Adipocyte (in vitro differentiated cells): Measurements from ENCODE around the gene PCNT.
"Not testable (repeated sequence)": the region's sequence is repeated elsewhere in the genome, so short reads cannot be mapped to it uniquely, and the experiment has no call there.

Source experiments
- DNase-seq: peaks from one replicate; pipeline ENCODE4 v3.0.0-alpha.2; 2015; ENCODE audit warnings: low read depth
- H3K27me3 ChIP-seq: replicated peaks from 2 replicates; pipeline ENCODE4 v1.7.0; 2013; ENCODE audit warnings: mild to moderate bottlenecking, low read length, moderate library complexity; ENCODE audit not compliant: control insufficient read depth, insufficient read depth
- H3K36me3 ChIP-seq: 2 replicates; pipeline ENCODE4 v1.7.0; 2013; ENCODE audit warnings: low read length, mild to moderate bottlenecking, moderate library complexity; ENCODE audit not compliant: control insufficient read depth, insufficient read depth, severe bottlenecking
- H3K4me1 ChIP-seq: 2 replicates; pipeline ENCODE4 v1.7.0; 2013; ENCODE audit warnings: mild to moderate bottlenecking, low read length, moderate library complexity; ENCODE audit not compliant: control insufficient read depth, insufficient read depth
- H3K4me3 ChIP-seq: 2 replicates; pipeline ENCODE4 v1.7.0; 2013; ENCODE audit warnings: mild to moderate bottlenecking, low read length, moderate library complexity
- H3K9ac ChIP-seq: 2 replicates; pipeline ENCODE4 v1.7.0; 2013; ENCODE audit warnings: mild to moderate bottlenecking, low read length, moderate library complexity
- H3K9me3 ChIP-seq: 2 replicates; pipeline ENCODE4 v1.7.0; 2013; ENCODE audit warnings: mild to moderate bottlenecking, low read length, moderate library complexity; ENCODE audit not compliant: control insufficient read depth

PCNT gene

GRCh38 chr21:46425041-46425440 lies 101.1 kb downstream of the PCNT start:
- no peak for DNase-seq
- Histone ChIP-seq H3K9me3 (no peaks in the 10 kb centered on the region), H3K27me3 (no peaks in the 10 kb centered on the region), H3K9ac (no peak overlapping the region), H3K36me3 (peaks cover 56% of the 10 kb centered on the region), H3K4me3 (no peak overlapping the region), H3K4me1 (no peaks in the 10 kb centered on the region)

DNA sequence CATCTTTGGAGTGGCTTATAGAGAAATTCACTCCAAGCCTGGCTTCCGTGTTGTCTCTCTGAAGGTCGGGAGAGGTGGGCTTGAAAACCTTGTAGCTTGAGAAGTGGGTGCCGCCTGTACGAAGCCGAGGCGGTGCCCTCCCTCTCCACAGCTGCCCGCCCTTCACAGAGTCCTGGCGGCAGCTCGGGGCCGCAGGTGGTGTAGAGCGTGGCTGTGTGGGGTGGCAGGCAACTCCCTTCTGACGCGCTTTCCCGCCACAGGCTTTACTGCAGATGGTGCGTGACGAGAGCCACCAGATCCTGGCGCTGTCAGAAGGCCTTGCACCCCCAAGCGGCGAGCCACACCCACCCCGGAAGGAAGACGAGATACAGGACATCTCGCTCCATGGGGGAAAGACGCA lies 101.6 kb downstream of the PCNT start:
- no peak for DNase-seq
- no peak overlapping the region for H3K9ac ChIP-seq
- no peaks in the 10 kb centered on the region for H3K4me1 ChIP-seq
- H3K9me3 ChIP-seq: no peaks in the 10 kb centered on the region
- H3K27me3 ChIP-seq: no peaks in the 10 kb centered on the region
- H3K4me3 ChIP-seq: no peak overlapping the region
- H3K36me3 ChIP-seq: peaks cover 56% of the 10 kb centered on the region

DNA sequence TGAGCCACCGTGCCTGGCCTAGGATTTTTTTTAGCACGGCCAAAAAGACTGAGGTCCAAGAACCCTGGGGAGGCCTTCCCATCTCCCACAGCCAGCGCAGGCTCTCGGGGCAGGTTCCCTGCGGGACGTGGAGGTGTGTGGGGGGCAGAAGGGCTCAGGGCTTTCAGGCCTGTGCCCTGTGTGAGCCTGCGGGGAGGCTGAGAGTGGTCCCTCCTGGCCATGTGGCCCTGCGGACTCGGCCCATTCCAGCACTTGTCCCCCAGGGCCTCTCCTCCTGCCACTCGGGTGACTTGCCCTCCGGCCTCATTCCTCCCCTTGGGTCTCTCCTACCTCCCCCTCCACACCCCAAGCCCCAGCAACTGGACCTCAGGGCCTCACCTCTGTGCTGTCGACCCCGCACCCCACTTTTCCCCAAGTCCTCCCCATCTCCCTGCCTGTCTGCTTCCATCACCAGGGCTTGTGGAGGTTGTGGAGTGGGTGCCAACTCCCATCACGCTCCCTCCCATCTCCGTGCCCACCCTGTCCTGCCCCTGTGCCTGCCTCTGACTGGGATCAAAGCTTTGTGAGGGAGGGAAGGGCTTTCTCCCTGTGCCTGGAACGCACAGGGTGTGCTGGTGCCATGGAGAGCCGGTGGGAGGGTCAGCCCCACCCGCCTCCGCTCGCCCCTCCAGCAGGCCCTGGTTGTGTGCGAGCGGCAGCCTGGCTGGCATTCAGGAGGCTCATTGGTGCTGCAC lies 102.5 kb downstream of the PCNT start:
- no peaks in the 10 kb centered on the region for H3K27me3 ChIP-seq
- H3K4me3 ChIP-seq: no peak overlapping the region
- no peaks in the 10 kb centered on the region for H3K9me3 ChIP-seq
- H3K9ac ChIP-seq: no peak overlapping the region
- H3K36me3 ChIP-seq: peaks cover 55% of the 10 kb centered on the region
- no peaks in the 10 kb centered on the region for H3K4me1 ChIP-seq
- no peak for DNase-seq

- H3K4me3 ChIP-seq: no peak overlapping the region
- H3K9me3 ChIP-seq: no peaks in the 10 kb centered on the region
- no peaks in the 10 kb centered on the region for H3K27me3 ChIP-seq
- no peaks in the 10 kb centered on the region for H3K4me1 ChIP-seq
- no peak for DNase-seq
- H3K36me3 ChIP-seq: peaks cover 58% of the 10 kb centered on the region
- no peak overlapping the region for H3K9ac ChIP-seq
Measured at GRCh38 chr21:46427516-46427915, 103.6 kb downstream of the PCNT start.

- H3K36me3 ChIP-seq: peaks cover 54% of the 10 kb centered on the region
- no peaks in the 10 kb centered on the region for H3K9me3 ChIP-seq
- no peaks in the 10 kb centered on the region for H3K27me3 ChIP-seq
- H3K4me3 ChIP-seq: no peak overlapping the region
- H3K9ac ChIP-seq: no peak overlapping the region
- no peaks in the 10 kb centered on the region for H3K4me1 ChIP-seq
- no peak for DNase-seq
Measured at GRCh38 chr21:46428286-46428685, 104.3 kb downstream of the PCNT start.

DNA sequence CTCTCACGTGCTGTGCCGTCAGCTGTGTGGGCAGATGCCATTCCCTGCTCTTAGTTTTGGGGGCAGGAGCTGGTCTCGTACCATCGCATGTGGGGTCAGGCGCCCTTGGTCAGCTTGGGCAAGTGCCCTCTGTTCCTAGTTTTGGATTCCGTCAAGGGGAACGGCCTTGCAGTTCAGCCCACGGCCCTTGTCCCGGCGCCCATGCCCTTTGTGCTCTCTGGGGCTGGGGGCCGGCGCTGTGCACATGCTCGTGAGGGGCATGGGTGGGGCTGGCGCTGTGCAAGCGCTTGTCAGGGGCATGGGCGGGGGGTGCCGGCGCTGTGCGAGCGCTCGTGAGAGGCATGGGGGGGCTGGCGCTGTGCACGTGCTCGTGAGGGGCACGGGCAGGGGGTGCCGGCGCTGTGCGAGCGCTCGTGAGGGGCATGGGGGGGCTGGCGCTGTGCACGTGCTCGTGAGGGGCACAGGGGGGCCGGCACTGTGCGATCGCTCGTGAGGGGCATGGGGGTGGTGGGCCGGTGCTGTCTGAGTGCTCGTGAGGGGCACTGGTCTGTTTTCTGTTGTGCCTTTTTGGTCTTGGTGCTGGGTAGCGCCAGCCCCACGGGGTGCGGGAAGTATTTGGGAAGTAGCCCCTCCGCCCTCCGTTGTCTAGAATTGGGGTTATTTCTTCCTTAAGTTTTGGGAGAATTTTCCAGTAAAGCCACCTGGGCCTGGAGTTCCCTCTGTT lies 105.2 kb downstream of the PCNT start:
- Histone ChIP-seq H3K4me1 (no peaks in the 10 kb centered on the region), H3K36me3 (peaks cover 55% of the 10 kb centered on the region), H3K9me3 (no peaks in the 10 kb centered on the region), H3K4me3 (no peak overlapping the region), H3K9ac (no peak overlapping the region), H3K27me3 (no peaks in the 10 kb centered on the region)
- DNase-seq: no peak

DNA sequence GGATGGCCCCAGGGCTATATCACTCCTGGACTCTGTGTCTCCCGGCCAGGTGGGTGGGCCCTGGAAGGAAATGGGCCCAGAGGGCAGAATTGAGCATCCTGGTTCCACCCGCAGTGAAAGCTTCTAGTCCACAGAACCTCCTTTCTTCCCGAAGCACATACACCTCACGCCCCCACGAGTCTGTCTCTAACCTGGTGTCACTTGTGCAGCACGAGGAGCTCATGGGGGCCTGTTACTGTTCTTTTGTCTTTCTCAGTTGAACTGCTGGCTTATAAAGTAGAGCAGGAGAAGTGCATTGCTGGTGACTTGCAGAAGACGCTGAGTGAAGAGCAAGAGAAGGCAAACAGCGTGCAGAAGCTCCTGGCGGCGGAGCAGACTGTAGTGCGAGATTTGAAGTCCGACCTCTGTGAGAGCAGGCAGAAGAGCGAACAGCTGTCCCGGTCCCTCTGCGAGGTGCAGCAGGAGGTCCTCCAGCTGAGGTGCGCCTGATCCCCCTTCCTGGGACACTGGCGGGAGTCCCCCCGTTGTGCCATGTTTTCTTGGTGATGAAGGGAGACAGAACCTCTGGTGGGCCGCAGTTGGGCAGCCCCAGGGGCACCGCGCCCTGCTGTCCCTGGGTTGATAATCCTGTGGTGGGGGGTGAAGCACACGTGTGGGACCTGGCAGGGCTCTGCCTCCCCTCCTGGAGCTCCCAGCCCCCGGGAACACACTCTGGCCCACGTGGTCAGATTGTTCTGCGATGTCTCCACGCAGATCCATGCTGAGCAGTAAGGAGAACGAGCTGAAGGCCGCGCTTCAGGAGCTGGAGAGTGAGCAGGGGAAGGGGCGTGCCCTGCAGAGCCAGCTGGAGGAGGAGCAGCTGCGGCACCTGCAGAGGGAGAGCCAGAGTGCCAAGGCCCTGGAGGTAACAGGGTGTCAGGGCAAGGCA lies 106.1 kb downstream of the PCNT start:
- no peak overlapping the region for H3K9ac ChIP-seq
- no peaks in the 10 kb centered on the region for H3K4me1 ChIP-seq
- no peak for DNase-seq
- no peaks in the 10 kb centered on the region for H3K27me3 ChIP-seq
- no peaks in the 10 kb centered on the region for H3K9me3 ChIP-seq
- H3K36me3 ChIP-seq: peaks cover 63% of the 10 kb centered on the region
- H3K4me3 ChIP-seq: no peak overlapping the region

- peaks cover 64% of the 10 kb centered on the region for H3K36me3 ChIP-seq
- no peak for DNase-seq
Measured at GRCh38 chr21:46431448-46431847, 107.5 kb downstream of the PCNT start.

DNA sequence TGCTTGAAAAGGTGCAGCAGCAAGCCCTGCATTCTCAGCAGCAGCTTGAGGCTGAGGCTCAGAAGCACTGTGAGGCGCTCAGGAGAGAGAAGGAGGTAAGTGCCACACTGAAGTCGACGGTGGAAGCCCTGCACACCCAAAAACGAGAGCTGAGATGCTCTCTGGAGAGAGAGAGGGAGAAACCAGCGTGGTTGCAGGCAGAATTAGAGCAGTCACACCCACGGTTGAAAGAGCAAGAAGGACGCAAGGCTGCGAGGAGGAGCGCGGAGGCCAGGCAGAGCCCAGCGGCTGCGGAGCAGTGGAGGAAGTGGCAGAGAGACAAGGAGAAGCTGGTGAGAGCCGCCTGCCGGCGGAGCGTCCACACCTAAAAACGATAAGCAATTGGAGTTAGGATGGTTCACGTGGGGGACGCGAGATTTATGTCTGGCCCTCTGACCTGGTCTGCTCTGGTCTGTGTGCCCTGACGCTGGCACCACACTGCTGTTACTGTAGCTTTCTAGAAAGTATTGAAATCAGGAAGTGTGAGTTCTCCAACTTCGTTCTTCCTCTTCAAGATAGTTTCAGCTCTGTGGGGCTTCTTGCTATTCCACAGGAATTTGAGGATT lies 108.0 kb downstream of the PCNT start:
- Histone ChIP-seq H3K9ac (no peak overlapping the region), H3K4me3 (no peak overlapping the region), H3K36me3 (peaks cover 68% of the 10 kb centered on the region), H3K4me1 (no peaks in the 10 kb centered on the region), H3K9me3 (no peaks in the 10 kb centered on the region), H3K27me3 (no peaks in the 10 kb centered on the region)
- no peak for DNase-seq

More at GRCh38 chr21:46431448-46431847, 107.5 kb downstream of the PCNT start:
- H3K27me3 ChIP-seq: no peaks in the 10 kb centered on the region
- no peaks in the 10 kb centered on the region for H3K9me3 ChIP-seq
- H3K4me3 ChIP-seq: no peak overlapping the region
- H3K9ac ChIP-seq: no peak overlapping the region
- no peaks in the 10 kb centered on the region for H3K4me1 ChIP-seq

DNA sequence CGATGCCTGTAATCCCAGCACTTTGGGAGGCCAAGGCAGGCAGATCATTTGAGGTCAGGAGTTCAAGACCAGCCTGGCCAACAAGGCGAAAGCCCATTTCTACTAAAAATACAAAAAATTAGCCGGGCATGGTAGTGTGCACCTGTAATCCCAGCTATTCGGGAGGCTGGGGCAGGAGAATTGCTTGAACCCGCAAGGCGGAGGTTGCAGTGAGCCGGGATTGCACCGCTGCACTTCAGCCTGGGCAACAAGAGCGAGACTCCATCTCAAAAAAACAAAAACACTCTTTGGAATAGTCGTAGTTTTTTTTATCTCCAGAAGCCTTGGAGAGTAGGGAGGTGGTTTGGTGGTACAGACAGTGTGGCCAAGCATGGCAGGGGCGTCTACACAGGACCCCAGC lies 109.2 kb downstream of the PCNT start:
- H3K9ac ChIP-seq, DNase-seq, H3K9me3 ChIP-seq, H3K4me3 ChIP-seq, H3K27me3 ChIP-seq, H3K4me1 ChIP-seq: not testable (repeated sequence)
- H3K36me3 ChIP-seq: peaks cover 68% of the 10 kb centered on the region
